HG03095 (cell line): ENCODE data around the gene RBP7.
"Not testable (repeated sequence)": the region's sequence is repeated elsewhere in the genome, so short reads cannot be mapped to it uniquely, and the experiment has no call there.

Experiments
- ATAC-seq: cut with Tn5 transposase; IDR thresholded peaks from one replicate; pipeline ENCODE4 v1.9.1; 2021; ENCODE audit warnings: moderate library complexity; ENCODE audit not compliant: unreplicated experiment

RBP7 gene

DNA sequence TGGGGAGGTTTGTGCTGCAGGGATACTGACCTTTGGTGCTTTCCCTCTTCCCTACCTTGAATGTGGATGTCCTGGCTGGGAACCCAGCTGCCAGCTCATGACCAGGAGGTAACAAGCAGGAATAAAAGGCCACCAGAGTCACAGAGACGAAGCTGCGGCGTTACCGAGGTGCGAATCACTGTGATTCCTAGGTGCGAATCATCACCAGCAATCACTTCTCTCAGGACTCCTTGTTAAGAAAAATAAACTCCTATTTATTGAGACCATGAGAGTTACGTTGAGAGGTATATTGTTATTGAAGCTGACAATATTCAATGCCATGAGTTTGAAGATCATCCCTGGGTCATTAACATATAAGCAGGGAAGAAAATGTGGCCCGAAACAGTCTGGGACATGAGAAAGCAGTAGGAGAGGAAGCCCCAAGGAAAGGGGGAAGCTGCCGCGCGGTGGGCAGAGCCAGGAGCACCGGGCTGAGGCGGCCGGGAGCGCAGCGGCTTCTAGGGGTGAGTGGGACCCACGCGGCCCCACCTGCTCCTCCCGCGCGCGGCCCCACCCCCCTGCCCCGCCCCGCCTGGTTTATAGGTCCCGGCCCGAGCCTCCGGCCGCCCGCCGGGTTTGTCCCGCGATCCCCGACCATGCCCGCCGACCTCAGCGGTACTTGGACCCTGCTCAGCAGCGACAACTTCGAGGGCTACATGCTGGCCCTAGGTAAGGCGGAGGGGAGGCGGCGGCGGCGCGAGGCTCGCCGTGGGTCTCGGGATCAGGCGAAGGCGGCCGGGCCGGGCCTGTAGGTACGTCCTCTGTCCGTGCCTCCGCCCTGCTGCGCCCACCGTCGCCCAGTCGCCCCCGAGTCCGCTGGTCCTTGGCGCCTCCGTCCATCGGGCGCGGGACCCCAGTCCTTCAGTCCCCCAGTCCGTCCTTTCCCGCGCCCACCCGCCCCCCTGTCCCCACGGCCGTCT lies at the start of gene RBP7:
TSS of gene RBP7 (plus strand) at position 605 of the 959 bp plus-strand sequence. CDS start at position 636, 31 bp downstream.
- no peak for ATAC-seq

DNA sequence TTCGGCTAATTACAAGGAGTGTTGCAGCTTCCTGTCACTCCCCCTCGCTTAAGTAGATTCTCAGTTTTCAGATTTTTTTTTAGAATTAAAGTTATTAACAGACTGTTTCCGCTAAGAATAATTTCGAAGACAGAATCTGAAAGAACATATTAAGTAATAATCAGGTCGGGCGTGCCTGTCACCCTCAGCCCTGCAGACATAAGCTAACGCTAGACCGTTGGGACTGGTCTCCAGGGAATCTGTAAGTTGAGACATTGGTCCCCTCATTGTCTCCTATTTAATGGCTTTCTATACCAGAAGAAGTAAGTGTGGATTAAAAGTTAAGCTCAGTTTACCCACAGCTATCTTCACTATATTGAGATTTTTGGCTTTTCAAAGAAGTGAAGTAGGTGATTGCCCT lies 39.3 kb upstream of the RBP7 start:
- no peak for ATAC-seq

DNA sequence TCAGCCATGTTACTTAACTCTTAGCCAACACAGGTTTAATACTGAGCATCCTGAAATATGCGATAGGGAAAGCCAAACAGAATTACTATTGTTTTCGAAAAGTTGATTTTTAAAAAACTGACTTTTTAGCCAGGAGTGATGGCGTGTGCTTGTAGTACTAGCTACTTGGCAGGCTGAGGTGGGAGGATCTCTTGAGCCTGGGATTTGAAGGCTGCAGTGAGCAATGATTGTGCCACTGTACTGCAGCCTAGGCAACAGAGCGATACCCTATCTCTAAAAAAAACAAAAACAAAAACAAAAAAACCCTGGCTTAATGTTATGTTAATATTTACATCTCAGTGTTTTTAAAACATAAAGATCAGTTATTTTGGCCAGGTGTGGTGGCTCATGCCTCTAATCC lies 37.0 kb upstream of the RBP7 start:
- ATAC-seq, result no peak

DNA sequence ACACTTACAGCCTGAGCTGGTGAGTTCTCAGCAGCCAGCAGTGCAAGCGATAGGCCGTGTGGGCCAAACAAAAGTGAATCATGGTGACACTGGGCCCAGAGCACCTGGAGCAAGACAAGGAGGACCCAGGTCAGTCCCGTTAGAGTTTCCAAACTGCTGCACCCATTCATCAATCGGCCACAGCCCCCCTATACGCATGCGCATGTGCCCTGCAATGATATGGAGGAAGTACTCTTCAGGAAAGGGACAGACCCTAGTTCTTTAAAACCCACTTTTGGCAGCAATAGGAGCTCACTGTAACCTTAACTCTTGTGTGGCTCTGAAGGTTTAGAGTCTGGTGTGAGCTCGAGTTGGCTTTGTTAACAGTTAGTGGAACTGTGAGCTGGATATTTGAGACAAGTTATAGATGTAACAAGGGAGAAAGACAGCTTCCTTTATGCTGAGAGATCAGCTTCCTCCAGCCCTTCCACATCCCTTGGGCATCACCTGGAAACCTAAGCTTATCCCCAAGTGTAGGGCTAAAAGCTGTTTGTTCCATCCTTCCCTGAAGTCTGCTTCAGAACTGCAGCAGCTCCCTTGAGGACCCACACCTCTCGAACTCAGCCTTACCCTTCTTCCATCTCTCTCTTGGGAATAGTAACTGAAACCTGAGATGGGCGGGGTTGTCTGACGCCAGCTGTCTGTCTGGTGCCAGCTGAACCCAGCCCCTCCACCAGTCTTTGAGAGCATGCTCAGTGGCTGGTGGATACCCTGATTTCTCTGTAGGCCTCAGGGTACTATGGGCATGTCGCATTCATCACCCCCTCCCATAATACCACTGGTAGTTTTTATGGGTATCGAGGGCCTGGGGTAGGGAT lies 36.1 kb upstream of the RBP7 start:
- ATAC-seq, result no peak

GRCh38 chr1:9984253-9984652 lies 12.8 kb upstream of the RBP7 start:
- no peak for ATAC-seq

GRCh38 chr1:9985001-9985400 lies 12.0 kb upstream of the RBP7 start:
- ATAC-seq, result no peak

DNA sequence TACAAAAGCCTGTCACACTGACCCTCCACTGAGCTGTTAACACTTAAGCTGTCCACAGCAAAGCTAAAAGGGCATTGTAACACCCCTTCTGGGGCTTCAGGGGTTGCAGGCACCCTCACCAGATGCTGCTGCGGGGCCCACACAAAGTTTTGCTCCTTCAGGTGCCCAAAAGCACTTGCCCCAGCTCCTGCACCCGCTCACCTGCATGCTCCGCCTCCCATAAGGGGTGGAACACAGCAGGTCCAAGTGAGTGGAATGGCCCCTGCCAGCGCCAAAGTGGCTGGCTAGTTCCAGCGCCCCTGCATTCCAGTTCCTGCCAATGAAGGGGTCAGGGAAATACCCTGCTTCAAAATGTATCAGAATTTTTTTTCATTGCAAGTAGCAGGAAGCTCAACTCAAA lies 7.3 kb upstream of the RBP7 start:
- no peak for ATAC-seq

GRCh38 chr1:9990944-9991343 lies 6.1 kb upstream of the RBP7 start:
- no peak for ATAC-seq

DNA sequence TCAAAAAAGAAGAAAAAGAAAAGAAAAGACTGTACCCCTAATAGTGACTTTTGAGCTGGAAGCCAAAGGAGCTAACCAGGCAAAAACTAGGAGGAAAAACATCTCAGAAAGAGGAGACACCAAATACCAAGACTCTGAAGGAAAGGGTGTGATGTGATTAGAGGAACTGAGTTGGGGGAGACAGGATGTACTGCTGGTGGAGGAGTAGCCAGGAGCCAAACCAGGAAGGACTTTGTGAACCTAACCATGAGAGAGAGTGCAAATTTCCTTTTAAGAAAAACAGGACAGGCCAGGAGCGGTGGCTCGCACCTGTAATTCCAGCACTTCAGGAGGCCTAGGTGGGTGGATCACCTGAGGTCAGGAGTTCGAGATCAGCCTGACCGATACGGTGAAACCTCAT lies 4.1 kb upstream of the RBP7 start:
- ATAC-seq, result no peak

DNA sequence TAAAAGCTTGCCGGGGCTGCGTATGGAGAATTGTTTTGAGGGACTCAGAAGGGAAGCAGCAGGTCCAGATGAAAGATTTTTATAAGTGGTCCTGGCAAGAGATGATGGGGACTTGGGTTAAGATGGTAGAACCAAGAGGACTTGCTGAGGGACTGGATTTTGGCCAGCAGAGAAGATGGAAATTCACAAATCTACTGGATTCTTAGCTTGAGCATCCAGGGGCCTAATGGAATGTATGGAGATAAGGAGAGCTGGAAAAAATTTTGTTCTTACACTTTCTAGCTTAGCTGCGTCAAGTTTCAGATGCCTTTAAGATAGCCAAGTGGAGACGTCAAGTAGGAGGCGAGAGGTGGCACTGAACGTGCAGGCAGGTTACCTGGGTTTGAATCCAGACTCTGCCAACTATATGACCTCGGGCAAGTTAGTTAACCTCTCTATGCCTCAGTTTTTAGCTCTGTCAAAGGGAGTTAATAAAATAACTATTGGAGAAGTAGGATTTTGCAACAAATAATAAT lies 3.4 kb upstream of the RBP7 start:
- no peak for ATAC-seq

- ATAC-seq, result no peak
Observed at GRCh38 chr1:10001016-10001665, 4.1 kb downstream of the RBP7 start.

- ATAC-seq, result not testable (repeated sequence)
Observed at GRCh38 chr1:10005248-10005647, 8.2 kb downstream of the RBP7 start.

DNA sequence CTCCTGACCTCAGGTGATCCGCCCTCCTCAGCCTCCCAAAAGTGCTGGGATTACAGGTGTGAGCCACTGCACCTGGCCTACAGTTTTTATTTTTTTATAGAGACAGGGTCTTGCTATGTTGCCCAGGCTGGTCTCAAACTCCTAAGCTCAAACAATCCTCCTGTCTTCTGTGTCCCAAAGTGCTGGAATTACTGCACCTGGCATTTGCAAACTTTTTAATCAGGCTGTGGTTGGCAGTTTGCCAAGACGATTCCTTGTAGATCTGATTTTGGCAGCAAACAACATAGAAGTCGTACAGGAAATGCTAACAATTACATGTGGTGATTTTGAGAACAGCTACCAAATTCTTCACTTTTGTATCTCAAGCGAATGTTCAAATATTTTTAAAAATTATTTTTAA lies 10.1 kb downstream of the RBP7 start:
- no peak for ATAC-seq

GRCh38 chr1:10014016-10014415 lies 17.0 kb downstream of the RBP7 start:
- no peak for ATAC-seq

- ATAC-seq, result no peak
Observed at GRCh38 chr1:10019561-10019960, 22.5 kb downstream of the RBP7 start.

- ATAC-seq, result no peak
Observed at GRCh38 chr1:10020086-10020485, 23.1 kb downstream of the RBP7 start.

DNA sequence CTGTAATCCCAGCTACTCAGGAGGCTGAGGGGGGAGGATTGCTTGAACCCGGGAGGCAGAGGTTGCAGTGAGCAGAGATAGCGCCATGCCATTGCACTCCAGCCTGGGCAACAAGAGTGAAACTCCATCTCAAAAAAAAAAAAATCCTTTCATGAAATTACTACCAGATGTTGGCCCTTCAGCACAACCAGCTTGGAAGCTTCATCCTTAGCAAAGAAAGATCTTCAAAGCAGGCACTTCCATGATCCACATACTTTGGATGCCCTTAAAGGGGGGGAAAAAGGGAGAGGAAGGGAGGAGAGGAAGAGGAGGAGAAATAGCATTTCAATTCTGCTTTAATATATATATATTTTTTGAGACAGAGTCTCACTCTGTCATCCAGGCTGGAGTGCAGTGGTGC lies 23.6 kb downstream of the RBP7 start:
- not testable (repeated sequence) for ATAC-seq

GRCh38 chr1:10021992-10022391 lies 25.0 kb downstream of the RBP7 start:
- ATAC-seq, result not testable (repeated sequence)

- ATAC-seq, result no peak
Observed at GRCh38 chr1:10022656-10023055, 25.6 kb downstream of the RBP7 start.

- ATAC-seq, result no peak
Observed at GRCh38 chr1:10025354-10025753, 28.3 kb downstream of the RBP7 start.

DNA sequence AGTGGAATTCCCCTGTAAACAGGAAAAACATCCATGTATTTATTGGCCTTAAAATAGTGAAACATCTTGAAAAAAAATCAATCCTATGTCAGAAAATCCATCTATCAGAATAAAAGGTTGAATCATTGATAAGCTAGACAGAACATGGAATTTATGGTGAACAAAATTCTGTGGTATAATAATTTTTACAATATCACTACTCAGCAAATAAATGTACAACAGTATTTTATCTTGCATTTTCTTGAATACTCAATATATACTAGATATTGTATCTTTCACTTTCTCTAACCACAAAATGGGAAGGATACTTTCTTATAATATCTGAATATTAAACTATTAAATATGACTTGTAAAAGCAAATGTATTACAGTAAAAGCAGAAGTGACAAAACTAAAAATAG lies 30.0 kb downstream of the RBP7 start:
- ATAC-seq, result no peak
